HepG2 (cell line): ENCODE results near the gene SAP25. TPM values are rescaled to one million over a fixed set of nuclear protein-coding genes. Genes with fewer than 3 reads are reported as not detected.
A peak's percentile ranks its signal among the peaks of the same experiment; 100 is the strongest.

Experiments
- FOXA1 ChIP-seq, 2 experiments: fragments of 450-650 bp in 1 of 2; sonication (generic) in 1 of 2; formaldehyde crosslinking in 1 of 2; IDR thresholded peaks; 2 replicates each; pipeline versions ENCODE4 v1.4.0 to v1.6.1; 2016 to 2020; ENCODE audit warnings: missing genetic modification reagents in 1 of 2
- HOMEZ ChIP-seq: IDR thresholded peaks from 2 replicates; pipeline ENCODE4 v1.6.1; 2016; ENCODE audit warnings: low read depth
- MEIS1 ChIP-seq: sonication (generic); formaldehyde crosslinking; IDR thresholded peaks from 2 replicates; pipeline ENCODE4 v1.9.0; 2021; ENCODE audit warnings: mild to moderate bottlenecking, missing genetic modification reagents, moderate library complexity, borderline replicate concordance
- MLX ChIP-seq: IDR thresholded peaks from 2 replicates; pipeline ENCODE4 v1.6.1; 2016
- MTA3 ChIP-seq: sonication (generic); formaldehyde crosslinking; IDR thresholded peaks from 2 replicates; pipeline ENCODE4 v1.4.0; 2020; ENCODE audit warnings: missing genetic modification reagents
- NFE2L1 ChIP-seq: sonication (generic); formaldehyde crosslinking; IDR thresholded peaks from 2 replicates; pipeline ENCODE4 v1.4.0; 2020; ENCODE audit warnings: missing genetic modification reagents, mild to moderate bottlenecking, borderline replicate concordance
- PAF1 ChIP-seq: IDR thresholded peaks from 2 replicates; pipeline ENCODE4 v1.6.1; 2016; ENCODE audit warnings: missing genetic modification reagents, missing compliant biosample characterization
- PHF21A ChIP-seq: sonication (generic); formaldehyde crosslinking; IDR thresholded peaks from 2 replicates; pipeline ENCODE4 v1.5.0; 2020; ENCODE audit warnings: mild to moderate bottlenecking, missing genetic modification reagents
- PRMT3 ChIP-seq: sonication (generic); formaldehyde crosslinking; IDR thresholded peaks from 2 replicates; pipeline ENCODE4 v1.8.1; 2022; ENCODE audit warnings: low read depth, mild to moderate bottlenecking, moderate library complexity, missing genetic modification reagents, borderline replicate concordance
- SIX1 ChIP-seq: sonication (generic); formaldehyde crosslinking; IDR thresholded peaks from 2 replicates; pipeline ENCODE4 v1.4.0; 2020; ENCODE audit warnings: missing genetic modification reagents, borderline replicate concordance
- SMAD1 ChIP-seq: sonication (generic); formaldehyde crosslinking; IDR thresholded peaks from 2 replicates; pipeline ENCODE4 v1.4.0; 2020; ENCODE audit warnings: missing genetic modification reagents, low read depth, mild to moderate bottlenecking, borderline replicate concordance
- SNAPC4 ChIP-seq: sonication (generic); formaldehyde crosslinking; IDR thresholded peaks from 2 replicates; pipeline ENCODE4 v1.4.0; 2020; ENCODE audit warnings: mild to moderate bottlenecking, missing genetic modification reagents
- ZBTB33 ChIP-seq: sonication (generic); formaldehyde crosslinking; IDR thresholded peaks from 2 replicates; pipeline ENCODE4 v1.4.0; 2020; ENCODE audit warnings: missing genetic modification reagents
- ZFX ChIP-seq: sonication (generic); formaldehyde crosslinking; IDR thresholded peaks from 2 replicates; pipeline ENCODE4 v1.4.0; 2020; ENCODE audit warnings: mild to moderate bottlenecking, low read depth, missing genetic modification reagents, moderate library complexity
- ZNF207 ChIP-seq: fragments of 450-650 bp; IDR thresholded peaks from 2 replicates; pipeline ENCODE4 v1.6.1; 2016; ENCODE audit warnings: antibody characterized with exemption, borderline replicate concordance
- ZNF432 ChIP-seq: sonication (generic); formaldehyde crosslinking; IDR thresholded peaks from 2 replicates; pipeline ENCODE4 v1.5.0; 2020; ENCODE audit warnings: missing genetic modification reagents, mild to moderate bottlenecking, borderline replicate concordance
- ZNF747 ChIP-seq: sonication (generic); formaldehyde crosslinking; IDR thresholded peaks from 2 replicates; pipeline ENCODE4 v1.8.1; 2023; ENCODE audit warnings: missing genetic modification reagents, mild to moderate bottlenecking, borderline replicate concordance
- ZSCAN12 ChIP-seq: sonication (generic); formaldehyde crosslinking; IDR thresholded peaks from 2 replicates; pipeline ENCODE4 v1.9.0; 2021; ENCODE audit warnings: mild to moderate bottlenecking, missing genetic modification reagents
- polyA plus RNA-seq, 8 experiments: library from polyadenylated mRNA; depleted of rRNA in 3 of 8; stranded (reverse) in 7 of 8; unstranded in 1 of 8; fragments of >200 nt; fragmentation: Illumina TruSeq in 4 of 8; extraction: Trizol in 4 of 8; gene quantifications; 2 replicates each; pipeline versions ENCODE4 v1.2.1 to v1.2.3, GENCODE V29; 2011 to 2016; ENCODE audit warnings: low read depth in 4 of 8, missing spikeins in 1 of 8, mixed read lengths in 1 of 8; ENCODE audit not compliant: insufficient read depth in 1 of 8
- total RNA-seq, 5 experiments: library from RNA; depleted of rRNA; stranded (reverse); fragments of >200 nt; fragmentation: Illumina TruSeq; extraction: Trizol; gene quantifications; 2 replicates each; pipeline ENCODE4 v1.2.3, GENCODE V29; 2016; ENCODE audit warnings: low read depth in 1 of 5

Gene SAP25
- total and polyA plus RNA-seq, 2 of the 13 experiments (the other 11 are each of a cell fraction or from before 2014, with no cell fraction given): 0.15 to 0.20 TPM

GRCh38 chr7:100545360-100546128 is 28.2 kb downstream of the SAP25 start (continued):
- peak; percentile 5; the same call in 1 of the 2 replicates for TF ChIP-seq MEIS1 (CRISPR knock-in tag)
- no peak for TF ChIP-seq PRMT3 (CRISPR knock-in tag)
- TF ChIP-seq ZNF432 (CRISPR knock-in tag): no peak
- no peak for TF ChIP-seq FOXA1 (IDR thresholded peaks at IDR 0.05)
- TF ChIP-seq FOXA1 (CRISPR knock-in tag; IDR thresholded peaks at IDR 0.05): peak; percentile 86
- TF ChIP-seq ZSCAN12 (CRISPR knock-in tag): no peak
- TF ChIP-seq HOMEZ: peak; percentile 35; the same call in 1 of the 2 replicates
- 0 out of 2 replicates have a peak, but pooled peaks have one; percentile 60 for TF ChIP-seq SIX1 (CRISPR knock-in tag)
- peak; percentile 24; the same call in 1 of the 2 replicates for TF ChIP-seq ZNF747 (CRISPR knock-in tag)
- no peak for TF ChIP-seq SMAD1
- no peak for TF ChIP-seq MTA3
- peak; percentile 80 for TF ChIP-seq ZFX (CRISPR knock-in tag)
- no peak for TF ChIP-seq ZBTB33 (CRISPR knock-in tag)
- TF ChIP-seq PAF1 (CRISPR knock-in tag): peak; percentile 74
- no peak for TF ChIP-seq SNAPC4 (CRISPR knock-in tag)
- TF ChIP-seq ZNF207: no peak
- TF ChIP-seq NFE2L1 (CRISPR knock-in tag): no peak
- TF ChIP-seq MLX (CRISPR knock-in tag): peak; percentile 97
- TF ChIP-seq PHF21A (CRISPR knock-in tag): peak; percentile 43; the same call in 1 of the 2 replicates
